ENCODE results near the gene KYAT1. TPM values are rescaled to one million over a fixed set of nuclear protein-coding genes. Genes with fewer than 3 reads are reported as not detected.

KYAT1 gene
- total and polyA plus RNA-seq, 2 of the 13 experiments (the other 11 are each of a cell fraction or from before 2014, with no cell fraction given): 9.2 to 46.5 TPM

- TF ChIP-seq NPAS2 (CRISPR knock-in tag; IDR thresholded peaks at IDR 0.05; ENCODE audit: borderline replicate concordance) (no peak), ZNF513 (CRISPR knock-in tag; conservative IDR thresholded peaks at IDR 0.05) (no peak)
These were observed 76.1 kb downstream of the KYAT1 start (continued) for GRCh38 chr9:128805661-128806060.

- Histone ChIP-seq H3K27ac (ENCODE audit: extremely low read length, insufficient read depth, low read length) (no peak overlapping the region), H3K4me2 (ENCODE audit: low read depth, low read length) (no peak overlapping the region), H3K4me3 (replicated peaks in 1 of 3; ENCODE audit: insufficient read depth in 1 of 3, low read depth in 2 of 3, low read length in 3 of 3) (no peak overlapping the region), H3K9me3 (ENCODE audit: low read length) (no peaks in the 10 kb centered on the region), H3K9ac (ENCODE audit: insufficient read depth, low read depth, low read length) (no peak overlapping the region), H3K36me3 (replicated peaks in 1 of 2; ENCODE audit: control insufficient read depth in 1 of 2, insufficient read depth in 2 of 2, low read length in 2 of 2) (peaks cover 21 to 53% of the 10 kb centered on the region in 2 experiments; a peak in 4 of 5 replicates), H4K20me1 (ENCODE audit: insufficient read depth, low read length) (no peaks in the 10 kb centered on the region), H3K79me2 (ENCODE audit: insufficient read depth, low read length) (no peaks in the 10 kb centered on the region), H2AFZ (ENCODE audit: low read length) (no peak overlapping the region), H3K4me1 (ENCODE audit: insufficient read depth, low read length) (no peaks in the 10 kb centered on the region), H3K27me3 (ENCODE audit: control insufficient read depth in 1 of 2, insufficient read depth in 2 of 2, low read length in 2 of 2) (no peaks in the 10 kb centered on the region)
- in situ Hi-C loops (cut with HindIII; ENCODE audit: extremely low pct_ligation_motif_present, low pct_unique_long_range_greater_than_20kb) (no loop called here), intact Hi-C loops (cut with micrococcal nuclease; ENCODE audit: unreplicated experiment) (no loop called here)
- no TSS peak for BruUV-seq (replicated peaks)
- ChIA-PET POLR2A (no interaction called here), CTCF (ENCODE audit: low intra/inter-chr PET ratio, low total read pairs) (no interaction called here)
- DNase-seq (ENCODE audit: low spot score): no peak
- ATAC-seq: no peak
- no peak for FAIRE-seq
- WGBS (ENCODE audit: low lambda C conversion rate): 96% methylated on average over 4 of the region's 4 CpGs
- no peak for TF ChIP-seq ZNF614 (CRISPR knock-in tag; IDR thresholded peaks at IDR 0.05; ENCODE audit: borderline replicate concordance)
- TF ChIP-seq, protein P1, sequence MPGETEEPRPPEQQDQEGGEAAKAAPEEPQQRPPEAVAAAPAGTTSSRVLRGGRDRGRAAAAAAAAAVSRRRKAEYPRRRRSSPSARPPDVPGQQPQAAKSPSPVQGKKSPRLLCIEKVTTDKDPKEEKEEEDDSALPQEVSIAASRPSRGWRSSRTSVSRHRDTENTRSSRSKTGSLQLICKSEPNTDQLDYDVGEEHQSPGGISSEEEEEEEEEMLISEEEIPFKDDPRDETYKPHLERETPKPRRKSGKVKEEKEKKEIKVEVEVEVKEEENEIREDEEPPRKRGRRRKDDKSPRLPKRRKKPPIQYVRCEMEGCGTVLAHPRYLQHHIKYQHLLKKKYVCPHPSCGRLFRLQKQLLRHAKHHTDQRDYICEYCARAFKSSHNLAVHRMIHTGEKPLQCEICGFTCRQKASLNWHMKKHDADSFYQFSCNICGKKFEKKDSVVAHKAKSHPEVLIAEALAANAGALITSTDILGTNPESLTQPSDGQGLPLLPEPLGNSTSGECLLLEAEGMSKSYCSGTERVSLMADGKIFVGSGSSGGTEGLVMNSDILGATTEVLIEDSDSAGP (CRISPR knock-in tag; IDR thresholded peaks at IDR 0.05; ENCODE audit: borderline replicate concordance): no peak
- no peak for TF ChIP-seq HCFC1 (IDR thresholded peaks at IDR 0.05; ENCODE audit: low read depth, low read length)
These were observed 79.3 kb downstream of the KYAT1 start for GRCh38 chr9:128802482-128802881.
